CD1c-positive myeloid dendritic cell (primary cell): ENCODE results near the gene PUM1.

Experiments
- DNase-seq: peaks from one replicate; pipeline ENCODE4 v3.0.0-alpha.2; 2016; ENCODE audit errors: extremely low spot score

The PUM1 gene

GRCh38 chr1:31027693-31028526 is 37.6 kb downstream of the PUM1 start:
- DNase-seq = peak; percentile 82

- no peak for DNase-seq
Observed at GRCh38 chr1:31022259-31022658, 43.3 kb downstream of the PUM1 start.

DNA sequence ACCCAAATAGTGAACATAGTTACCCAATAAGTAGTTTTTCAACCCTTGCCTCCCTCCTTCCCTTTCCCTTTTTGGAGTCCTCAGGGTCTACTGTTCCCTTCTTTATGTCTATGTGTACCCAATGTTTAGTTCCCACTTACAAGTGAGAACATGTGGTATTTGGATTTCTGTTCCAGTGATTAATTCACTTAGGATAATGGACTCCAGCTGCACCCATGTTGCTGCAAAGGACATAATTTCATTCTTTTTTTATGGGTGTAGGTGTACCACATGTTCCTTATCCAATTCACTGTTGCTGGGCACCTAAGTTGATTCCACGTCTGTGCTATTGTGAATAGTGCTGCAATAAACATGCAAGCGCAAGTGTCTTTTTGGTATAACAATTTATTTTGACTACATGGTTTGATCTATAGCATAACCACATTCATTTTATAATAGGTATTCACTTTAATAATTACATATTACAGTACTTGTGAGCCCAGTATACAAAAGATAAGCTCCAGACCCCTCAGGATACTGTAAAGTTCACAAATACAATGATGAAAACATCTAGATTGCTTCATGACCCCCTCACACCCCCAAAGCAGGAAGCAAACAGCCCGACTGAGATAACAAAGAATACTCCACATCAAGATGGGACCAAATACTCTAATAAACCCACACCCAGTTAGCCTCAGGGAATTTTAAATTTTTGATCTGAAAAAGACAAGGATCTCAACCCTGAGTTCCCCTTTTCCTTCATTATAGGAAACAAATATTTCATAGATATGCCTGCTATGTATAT is 45.3 kb downstream of the PUM1 start:
- no peak for DNase-seq

DNA sequence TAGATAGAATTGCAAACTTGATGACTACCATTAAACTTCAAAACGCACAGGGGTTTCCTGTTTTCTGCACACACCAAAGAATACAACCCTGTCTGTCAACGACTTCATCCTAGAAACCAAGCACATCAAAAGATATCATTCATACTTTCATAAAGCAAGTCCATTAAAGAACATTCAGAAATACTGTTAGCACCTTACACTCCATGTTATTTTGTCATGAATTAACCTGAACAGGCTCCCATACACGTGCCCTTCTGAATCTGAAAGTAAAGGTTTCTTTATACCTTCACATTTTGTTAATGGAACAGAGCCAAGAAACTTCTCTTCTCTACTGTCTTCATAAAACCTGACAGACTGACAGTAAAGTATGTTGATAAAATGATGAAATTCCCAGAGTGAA is 46.1 kb downstream of the PUM1 start:
- no peak for DNase-seq

GRCh38 chr1:31016868-31017267 is 48.6 kb downstream of the PUM1 start:
- DNase-seq = no peak

GRCh38 chr1:31013187-31013864 is 52.2 kb downstream of the PUM1 start:
- DNase-seq = peak; percentile 29

DNA sequence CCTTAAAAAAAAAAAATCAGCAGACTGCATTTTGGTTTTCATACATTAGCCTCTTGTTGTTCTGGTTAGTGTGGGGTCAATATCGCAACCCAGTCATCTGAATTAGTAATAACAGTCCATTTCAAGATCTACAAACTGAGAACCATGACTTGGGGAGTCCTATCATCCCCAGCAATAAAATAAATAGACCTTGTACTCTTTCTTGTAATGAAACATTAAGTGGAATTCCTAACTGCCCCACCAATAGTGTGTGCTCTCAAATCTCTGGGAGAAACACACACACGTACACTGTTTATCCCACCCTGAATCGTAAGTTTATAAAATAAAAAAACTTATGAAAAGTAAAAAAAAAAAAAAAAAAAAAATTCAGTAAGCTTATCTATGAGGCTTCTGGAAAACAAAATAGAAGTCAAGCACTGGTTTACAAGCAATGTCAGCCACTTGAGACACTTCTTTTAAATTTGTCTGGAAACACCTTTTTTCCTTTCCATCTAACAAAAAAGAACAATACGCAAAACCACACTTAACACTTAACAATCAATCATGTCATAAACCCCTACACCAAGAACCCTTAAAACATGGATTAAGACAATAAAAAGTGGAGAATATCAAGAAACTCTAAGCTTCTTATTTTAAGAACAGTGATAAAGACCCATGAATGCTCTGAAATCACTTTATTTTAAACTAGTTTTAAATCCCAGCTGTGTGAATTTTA is 53.1 kb downstream of the PUM1 start:
- no peak for DNase-seq

DNA sequence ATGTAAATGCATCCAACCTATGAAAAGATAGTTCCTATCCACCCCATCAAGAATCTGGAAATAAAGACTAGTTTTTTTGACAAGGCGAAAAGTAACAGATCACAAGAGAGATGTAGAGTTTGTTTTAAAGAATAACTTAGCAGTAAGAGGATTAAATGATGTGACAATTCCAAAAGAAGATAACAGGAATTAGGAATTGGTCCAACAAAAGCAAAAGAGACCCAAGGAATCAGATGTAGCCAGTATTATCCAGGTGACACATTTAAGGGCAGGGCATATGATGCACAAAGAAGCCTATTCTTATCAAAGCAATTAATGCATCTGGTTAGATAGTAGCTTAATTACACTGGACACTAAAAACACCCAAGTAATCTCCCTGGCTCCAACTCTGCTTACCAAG is 53.8 kb downstream of the PUM1 start:
- no peak for DNase-seq

DNA sequence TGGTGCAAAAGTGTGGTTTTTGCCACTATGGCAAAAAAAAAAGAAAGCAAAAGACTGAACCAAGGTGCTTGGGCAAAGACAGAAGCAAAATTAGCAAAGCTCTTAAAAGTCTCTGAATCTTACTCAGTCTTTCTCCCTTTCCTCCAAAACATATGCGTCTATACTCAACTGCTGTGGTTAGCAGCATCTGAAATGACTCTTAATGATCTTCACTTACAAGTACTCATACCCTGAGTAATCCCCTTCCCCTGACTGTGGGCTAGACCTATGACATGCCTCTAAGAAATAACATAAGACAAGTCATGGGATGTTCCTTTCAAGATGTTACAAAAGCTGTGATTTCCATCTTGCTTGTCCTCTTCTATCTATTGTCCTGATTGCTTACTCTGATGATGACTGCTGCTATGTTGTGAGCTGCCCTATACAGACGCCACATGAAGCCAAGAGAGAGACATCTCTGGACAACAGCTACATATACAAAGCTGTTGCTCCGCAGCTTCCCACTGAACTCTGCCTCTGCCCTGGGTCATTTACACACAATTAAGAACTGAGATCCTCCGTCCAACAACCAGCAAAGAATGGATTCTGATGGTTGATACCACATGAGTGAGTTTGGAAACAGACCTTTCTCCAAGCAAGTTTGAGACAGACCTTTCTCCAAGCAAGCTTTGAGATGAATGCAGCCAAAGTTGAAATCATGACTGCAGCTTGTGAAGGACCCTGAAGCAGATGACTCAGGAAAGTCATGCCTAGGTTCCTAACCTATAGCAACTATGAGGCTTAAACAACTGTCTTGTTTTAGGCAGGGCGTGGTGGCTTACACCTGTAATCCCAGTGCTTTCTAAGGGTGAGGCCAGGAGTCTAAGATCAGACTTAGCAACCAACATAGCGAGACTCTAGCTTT is 55.2 kb downstream of the PUM1 start:
- no peak for DNase-seq

DNA sequence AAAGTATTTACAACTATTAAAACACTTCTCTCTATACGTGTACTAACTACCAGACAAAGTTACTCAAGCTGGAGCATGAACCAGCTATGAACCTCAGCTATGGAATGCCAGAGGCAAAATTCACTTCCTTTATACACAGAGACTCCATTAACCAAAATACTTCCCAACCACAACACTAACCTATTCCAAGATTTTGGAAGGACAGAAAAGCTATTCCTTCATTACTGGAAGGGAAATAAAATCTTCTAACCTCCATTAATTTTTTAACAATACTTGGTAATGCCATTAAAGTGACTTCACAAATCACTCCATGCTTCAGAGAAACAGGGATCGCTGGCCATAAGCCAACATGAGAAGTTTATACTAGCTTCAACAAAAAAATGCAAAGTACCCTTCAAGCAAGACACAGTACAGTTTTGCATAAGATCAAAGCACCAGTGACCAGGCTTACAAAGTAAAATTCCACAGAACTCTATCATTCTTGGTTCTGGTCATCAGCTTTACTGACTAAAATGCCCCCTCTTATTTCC is 58.0 kb downstream of the PUM1 start:
- DNase-seq = no peak

DNA sequence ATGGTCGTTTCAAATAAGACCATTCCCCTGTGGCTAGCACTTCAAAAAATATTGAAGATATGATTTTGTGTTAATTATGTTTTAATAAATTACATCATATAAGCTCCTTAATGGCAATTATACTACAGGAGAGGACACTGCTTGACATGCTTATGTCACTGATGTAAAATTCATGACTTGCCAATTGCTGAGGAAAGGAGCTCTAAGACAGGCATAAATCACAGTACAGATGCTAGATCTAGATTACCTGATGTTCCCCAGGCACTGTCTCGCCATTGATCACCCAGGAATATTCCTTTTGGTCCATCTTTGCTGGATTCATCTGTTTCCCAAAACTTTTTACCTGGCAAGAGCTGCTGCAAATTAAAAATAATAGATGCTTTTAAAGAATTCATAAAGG is 58.8 kb downstream of the PUM1 start:
- DNase-seq = no peak

- no peak for DNase-seq
Observed at GRCh38 chr1:31005617-31006166, 59.8 kb downstream of the PUM1 start.

- no peak for DNase-seq
Observed at GRCh38 chr1:31005198-31005597, 60.3 kb downstream of the PUM1 start.

GRCh38 chr1:31004231-31004621 is 61.3 kb downstream of the PUM1 start:
- DNase-seq = no peak

GRCh38 chr1:31003613-31004230 is 61.8 kb downstream of the PUM1 start:
- DNase-seq = no peak

DNA sequence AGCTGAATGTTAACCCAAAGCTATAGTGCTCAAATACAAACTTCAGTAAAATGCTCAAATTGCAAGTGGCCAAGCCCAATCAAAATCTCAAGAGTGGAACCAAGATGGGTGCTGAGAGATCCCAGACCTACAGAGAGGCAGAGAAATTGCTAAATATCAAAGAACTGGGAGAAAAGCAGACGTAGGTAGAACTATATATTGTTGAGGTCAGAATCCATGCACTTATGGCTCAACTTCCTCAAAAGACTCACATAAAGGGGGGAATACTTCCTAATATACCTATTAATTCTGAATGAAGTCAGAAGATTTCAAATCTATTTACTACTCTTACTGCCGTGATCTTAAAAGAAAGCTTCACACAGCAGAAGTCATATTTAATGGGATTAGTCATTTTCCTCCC is 65.2 kb downstream of the PUM1 start:
- DNase-seq = peak; percentile 27

GRCh38 chr1:30998887-30999286 is 66.6 kb downstream of the PUM1 start:
- no peak for DNase-seq

DNA sequence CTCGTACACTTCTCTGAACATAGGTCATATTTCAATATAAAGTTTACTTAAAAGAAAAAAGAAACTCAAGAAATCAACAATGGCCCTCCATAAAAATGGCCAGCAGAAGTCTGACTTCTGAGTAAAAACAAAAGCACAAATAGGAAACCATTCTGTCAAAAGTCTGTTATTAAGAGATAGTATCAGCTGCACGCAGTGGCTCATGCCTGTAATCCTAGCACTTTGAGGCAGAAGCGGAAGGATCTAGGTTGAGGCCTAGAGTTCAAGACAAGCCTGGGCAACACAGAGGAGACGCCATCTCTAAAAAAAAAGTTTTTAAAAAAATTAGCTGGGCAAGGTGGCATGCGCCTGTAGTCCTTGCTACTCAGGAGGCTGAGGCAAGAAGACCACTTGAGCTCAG is 67.3 kb downstream of the PUM1 start:
- DNase-seq = no peak

DNA sequence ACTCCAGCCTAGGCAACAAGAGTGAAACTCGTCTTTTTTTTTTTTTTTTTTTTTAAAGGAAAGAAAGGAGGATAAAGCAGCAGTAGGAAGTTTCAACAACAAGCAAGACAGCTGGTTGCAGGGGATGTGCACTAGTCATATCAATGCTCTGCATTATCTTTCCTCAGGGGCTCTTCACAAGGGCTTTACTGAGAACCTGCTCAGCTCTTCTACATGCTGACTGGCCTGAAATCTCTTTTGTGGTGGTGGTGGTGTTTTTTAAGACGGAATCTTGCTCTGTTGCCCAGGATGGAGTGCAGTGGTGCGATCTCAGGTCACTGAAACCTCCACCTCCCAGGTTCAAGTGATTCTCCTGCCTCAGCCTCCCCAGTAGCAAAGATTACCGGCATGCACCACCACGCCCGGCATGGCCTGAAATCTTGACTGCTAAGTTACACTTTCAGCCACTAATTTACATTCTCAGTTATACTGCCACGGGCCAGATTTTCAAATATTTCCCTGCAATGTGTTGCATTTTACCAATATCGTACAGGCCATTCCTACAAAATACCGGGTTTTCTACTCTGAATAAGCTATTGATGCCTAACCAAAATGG is 68.0 kb downstream of the PUM1 start:
- no peak for DNase-seq
